Stimulated activated CD8-positive, alpha-beta memory T cell treated with anti-CD3 and anti-CD28 coated beads, Interleukin-7, amount 100 ng/mL, for 4 hours (primary cell): ENCODE results near the gene KCNQ1OT1.

ENCODE experiments used
- DNase-seq, 2 donors: peaks; one replicate each; pipeline ENCODE4 v3.0.0-alpha.2; 2020; ENCODE audit warnings: low read depth in 2 of 2

Gene KCNQ1OT1

GRCh38 chr11:2686360-2687222 lies 13.2 kb downstream of the KCNQ1OT1 start:
- DNase-seq, result no peak

- no peak for DNase-seq
Measured at GRCh38 chr11:2685566-2686359, 14.0 kb downstream of the KCNQ1OT1 start.

GRCh38 chr11:2685051-2685450 lies 14.7 kb downstream of the KCNQ1OT1 start:
- DNase-seq, result no peak

GRCh38 chr11:2684581-2684980 lies 15.2 kb downstream of the KCNQ1OT1 start:
- no peak for DNase-seq

DNA sequence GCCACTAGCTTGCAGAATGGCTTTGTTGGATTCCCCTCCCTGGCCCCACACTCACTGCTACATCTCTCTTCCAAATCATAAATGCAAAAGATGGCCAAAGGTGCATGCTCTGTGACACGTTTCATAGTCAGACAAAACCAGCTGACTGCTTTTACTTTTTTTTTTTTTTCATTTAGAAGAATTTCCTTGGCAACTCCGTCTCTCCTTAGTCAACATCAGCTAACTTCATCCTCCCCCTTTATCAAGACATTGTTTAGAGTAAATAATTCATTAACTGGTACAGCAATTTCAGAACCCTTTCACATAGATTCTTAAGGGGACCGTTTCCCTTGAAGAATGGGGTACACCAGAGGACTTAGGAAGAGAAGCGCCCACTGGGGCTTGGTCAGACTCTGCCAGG lies 16.0 kb downstream of the KCNQ1OT1 start:
- DNase-seq, result no peak

DNA sequence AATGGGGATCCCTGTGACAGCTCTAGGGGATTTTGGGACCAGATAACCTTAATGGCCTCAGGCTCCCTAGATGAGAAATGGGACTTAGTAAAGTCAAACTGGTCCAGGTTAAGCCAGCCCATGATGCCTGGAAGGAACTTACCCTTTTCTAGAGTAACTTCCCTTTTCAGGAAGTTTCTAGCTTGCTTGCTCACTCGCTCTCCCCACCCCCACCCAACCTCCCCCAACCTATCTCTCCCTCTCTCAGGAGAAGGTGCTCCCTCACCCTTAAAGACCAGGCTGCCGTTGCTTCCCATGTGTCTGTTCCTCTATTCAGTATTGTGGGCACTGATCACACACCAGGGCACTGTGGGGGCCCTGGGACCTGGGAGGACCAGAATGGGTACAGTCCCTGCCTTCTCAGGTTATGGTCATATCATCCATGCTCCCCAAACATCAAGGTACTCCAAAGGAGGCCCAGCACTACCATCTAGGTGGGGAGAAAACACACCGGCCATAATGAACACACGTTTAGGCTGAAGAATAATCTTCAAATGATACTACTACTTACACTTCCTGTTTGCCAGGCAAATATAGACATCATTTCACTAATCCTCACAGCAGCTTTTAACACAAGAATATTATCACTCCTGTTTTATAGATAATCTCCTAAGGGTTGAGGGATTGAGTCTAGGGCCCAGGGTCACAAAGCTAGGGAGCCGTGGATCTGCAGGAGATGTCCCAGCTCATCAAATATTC lies 18.2 kb downstream of the KCNQ1OT1 start:
- DNase-seq, result no peak

DNA sequence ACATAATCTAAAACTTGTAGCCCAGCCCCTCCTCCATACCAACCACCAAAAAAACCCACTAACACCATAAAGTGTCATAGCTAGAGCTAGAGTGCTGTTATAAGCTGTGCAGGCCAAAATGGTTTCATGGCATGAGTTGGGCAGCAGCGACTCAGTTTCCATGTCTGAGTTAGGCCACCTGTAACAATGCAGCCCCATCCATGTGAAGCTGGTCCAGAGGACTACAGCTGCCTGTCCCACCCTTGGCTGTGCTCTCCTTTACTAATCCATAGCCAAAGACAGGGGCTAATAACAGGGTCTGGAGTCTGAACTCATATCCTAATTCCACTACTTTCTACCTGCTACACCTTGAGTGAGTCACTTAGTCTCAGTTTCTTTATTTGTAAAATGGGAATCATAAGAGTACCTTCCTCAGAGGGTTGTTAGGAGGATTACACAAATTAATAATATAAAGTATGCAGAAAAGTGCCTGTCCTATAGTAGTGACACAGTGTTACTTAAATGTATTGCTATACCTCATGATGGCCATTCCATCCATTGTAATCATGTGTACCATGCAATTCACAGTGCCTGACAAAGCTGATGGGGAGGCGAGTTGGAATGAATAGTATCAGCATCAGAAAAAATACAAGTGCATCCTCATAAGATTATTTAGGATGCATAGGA lies 20.6 kb downstream of the KCNQ1OT1 start:
- DNase-seq, result no peak

DNA sequence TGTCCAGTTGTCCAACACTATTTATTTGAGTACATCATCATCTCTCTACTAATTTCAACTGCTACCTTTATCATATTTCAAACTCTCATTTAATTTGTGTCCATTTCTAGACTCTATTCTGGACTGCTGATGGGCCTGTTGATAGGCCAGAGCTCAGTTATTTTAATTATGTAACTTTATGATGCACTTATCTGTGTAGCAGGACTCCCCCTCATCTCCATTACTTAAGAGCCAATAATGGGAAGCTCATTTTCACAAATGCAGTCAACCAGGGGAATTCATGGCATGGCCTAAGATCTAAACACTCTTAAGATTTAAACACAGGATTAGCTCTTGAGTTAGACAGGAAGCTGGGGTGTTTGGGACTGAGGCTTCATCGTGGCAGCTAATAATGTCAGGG lies 21.4 kb downstream of the KCNQ1OT1 start:
- no peak for DNase-seq

DNA sequence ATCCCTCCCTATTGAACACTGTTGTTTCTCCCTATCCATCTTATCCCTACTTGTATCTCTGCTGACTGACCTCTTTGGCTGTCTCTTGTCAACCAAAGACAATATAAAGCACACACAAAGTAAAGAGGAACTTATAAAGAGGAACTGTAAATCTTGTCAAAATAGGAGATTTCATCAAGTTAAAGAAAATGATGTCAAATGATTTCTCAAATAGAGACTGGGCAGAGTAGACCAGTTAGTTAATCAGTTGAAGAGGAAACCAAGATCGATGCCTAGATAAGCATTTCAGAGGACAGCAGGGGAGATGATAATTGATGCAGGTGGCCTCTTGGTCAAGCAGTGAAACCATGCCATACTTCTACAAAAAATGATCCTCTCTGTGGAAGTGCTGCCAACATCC lies 22.7 kb downstream of the KCNQ1OT1 start:
- DNase-seq, result no peak

- DNase-seq, result no peak
Measured at GRCh38 chr11:2675540-2675939, 24.3 kb downstream of the KCNQ1OT1 start.

- DNase-seq, result no peak
Measured at GRCh38 chr11:2674658-2675131, 25.1 kb downstream of the KCNQ1OT1 start.

- DNase-seq, result no peak
Measured at GRCh38 chr11:2673871-2674471, 25.8 kb downstream of the KCNQ1OT1 start.

DNA sequence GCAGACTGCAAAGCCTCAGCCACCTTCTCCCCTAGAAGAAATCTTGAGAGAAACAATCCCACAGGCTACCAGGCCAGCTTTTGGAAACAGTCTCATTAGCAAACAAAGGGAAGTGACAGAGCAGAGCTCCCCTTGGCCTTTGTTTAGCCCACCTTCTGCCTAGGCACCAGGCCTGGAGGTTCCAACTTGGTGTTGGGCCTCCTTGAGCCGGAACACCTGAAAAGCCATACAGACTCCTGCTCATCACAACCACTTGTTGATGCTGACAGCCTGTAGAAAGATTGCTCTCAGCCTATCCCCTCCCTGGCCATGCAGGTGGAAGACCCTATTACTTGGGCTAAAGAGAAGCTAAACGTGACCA lies 26.6 kb downstream of the KCNQ1OT1 start:
- DNase-seq, result no peak

- DNase-seq, result no peak
Measured at GRCh38 chr11:2672553-2673249, 27.1 kb downstream of the KCNQ1OT1 start.

DNA sequence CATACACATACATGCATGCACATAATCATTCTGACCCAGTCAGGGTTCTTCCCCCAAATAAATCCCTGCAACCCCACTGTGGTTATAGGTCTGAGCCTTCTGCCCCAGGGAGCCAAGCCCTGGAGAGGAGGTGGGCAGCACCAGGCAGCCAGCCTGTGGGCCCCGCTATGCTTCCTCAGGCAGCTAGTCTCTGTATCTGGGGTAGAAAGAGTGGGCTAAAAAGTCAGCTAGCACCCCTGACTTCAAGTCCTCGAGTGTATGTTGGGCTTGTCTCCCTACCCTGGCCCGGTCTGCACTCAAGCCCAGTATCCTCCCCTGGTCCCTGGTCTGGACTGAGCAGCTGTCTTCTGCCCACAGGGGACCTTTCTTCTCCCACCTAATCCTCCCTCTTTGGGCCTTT lies 28.0 kb downstream of the KCNQ1OT1 start:
- no peak for DNase-seq

- DNase-seq, result no peak
Measured at GRCh38 chr11:2670541-2671100, 29.2 kb downstream of the KCNQ1OT1 start.

DNA sequence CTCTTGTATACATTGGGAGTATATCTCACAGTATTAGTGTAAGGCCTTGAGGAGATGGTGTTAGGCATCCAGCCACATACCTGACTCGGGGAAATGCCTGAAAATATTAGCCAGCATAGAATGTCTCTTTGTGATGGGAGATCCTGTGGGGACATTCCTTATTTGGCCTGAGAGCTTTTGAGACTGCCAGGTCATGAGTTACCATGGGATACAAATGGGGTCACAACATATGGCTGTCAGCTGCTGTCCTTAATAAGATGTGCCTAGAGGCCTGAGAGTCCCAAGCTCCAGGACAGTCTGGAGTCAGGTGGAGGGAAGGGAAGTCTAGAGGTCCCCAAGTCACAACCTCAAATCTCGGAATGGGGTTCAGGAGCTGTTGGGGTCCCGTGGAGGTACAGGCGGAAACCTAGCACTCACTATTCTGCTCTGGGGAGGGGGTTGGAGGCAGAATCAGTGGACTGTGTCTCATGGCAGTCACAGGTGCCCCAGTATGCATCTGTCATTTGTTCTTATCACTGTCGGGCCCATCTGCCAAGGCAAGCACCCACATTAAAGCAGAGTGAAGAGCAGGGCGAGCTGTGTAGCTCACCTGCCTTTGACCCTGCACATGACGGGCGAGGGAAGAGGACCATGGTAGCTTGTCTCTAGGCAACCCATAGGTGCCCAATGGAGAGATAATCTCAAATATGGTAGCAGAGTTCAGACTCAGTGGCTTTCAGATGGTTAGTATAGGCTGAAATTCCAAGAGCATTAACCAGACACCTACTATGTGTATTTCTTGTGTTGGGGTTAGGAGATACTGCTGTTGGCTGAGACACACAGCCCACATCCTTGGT lies 29.9 kb downstream of the KCNQ1OT1 start:
- no peak for DNase-seq

DNA sequence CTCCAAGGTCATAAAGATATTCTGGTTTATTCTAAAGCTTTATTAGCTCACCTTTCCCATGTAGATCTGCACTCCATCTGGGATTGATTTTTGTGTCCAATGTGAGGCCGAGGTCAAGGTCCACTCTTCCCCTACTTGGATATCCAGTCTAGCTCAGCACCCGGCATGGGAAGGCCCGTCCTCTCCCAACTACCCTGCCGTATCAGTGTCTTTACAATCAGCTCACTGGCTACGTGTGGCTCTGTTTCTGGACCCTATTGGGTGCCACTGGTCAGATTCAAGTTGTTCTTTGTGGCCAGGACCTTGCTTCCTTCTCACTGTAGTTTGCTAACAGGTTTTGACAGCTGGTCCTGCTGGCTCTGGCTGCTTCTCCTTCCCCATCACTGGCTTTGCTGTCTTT lies 30.9 kb downstream of the KCNQ1OT1 start:
- DNase-seq, result no peak

- no peak for DNase-seq
Measured at GRCh38 chr11:2667940-2668339, 31.9 kb downstream of the KCNQ1OT1 start.
